HepG2 (cell line): ENCODE data around the gene MTA2. TPM values are rescaled to one million over a fixed set of nuclear protein-coding genes. Genes with fewer than 3 reads are reported as not detected.
A peak's percentile ranks its signal among the peaks of the same experiment; 100 is the strongest.

Experiments used
- BRCA1 ChIP-seq: sonication (generic); formaldehyde crosslinking; IDR thresholded peaks from 2 replicates; pipeline ENCODE4 v1.4.0; 2020; ENCODE audit warnings: missing genetic modification reagents
- CBX1 ChIP-seq: IDR thresholded peaks from one replicate; pipeline ENCODE4 v1.6.1; 2016; ENCODE audit warnings: antibody characterized with exemption, low read depth
- CREB1 ChIP-seq, 2 experiments: fragments of 450-650 bp in 1 of 2; IDR thresholded peaks; 2 replicates each; pipeline ENCODE4 v1.6.1; 2016 to 2017; ENCODE audit warnings: control low read depth in 1 of 2, mild to moderate bottlenecking in 1 of 2, missing compliant biosample characterization in 1 of 2, missing genetic modification characterization in 1 of 2
- MED8 ChIP-seq: sonication (generic); formaldehyde crosslinking; IDR thresholded peaks from 2 replicates; pipeline ENCODE4 v1.8.1; 2023; ENCODE audit warnings: mild to moderate bottlenecking, missing genetic modification reagents; ENCODE audit not compliant: insufficient replicate concordance
- NFIB ChIP-seq: sonication (generic); formaldehyde crosslinking; IDR thresholded peaks from 2 replicates; pipeline ENCODE4 v1.9.0; 2021; ENCODE audit warnings: missing genetic modification reagents, mild to moderate bottlenecking, borderline replicate concordance
- REPIN1 ChIP-seq: sonication (generic); formaldehyde crosslinking; IDR thresholded peaks from 2 replicates; pipeline ENCODE4 v1.8.0; 2022; ENCODE audit warnings: missing genetic modification reagents, low read depth, mild to moderate bottlenecking, borderline replicate concordance
- SSRP1 ChIP-seq: IDR thresholded peaks from 2 replicates; pipeline ENCODE4 v1.6.1; 2016; ENCODE audit warnings: control low read depth
- XRCC5 ChIP-seq: fragments of 200-400 bp; formaldehyde crosslinking; optimal IDR thresholded peaks from 2 replicates; pipeline ENCODE3; 2017; ENCODE audit warnings: mild to moderate bottlenecking, low read length
- ZKSCAN1 ChIP-seq: fragments of 150-350 bp; IDR thresholded peaks from 2 replicates; pipeline ENCODE4 v1.6.1; 2014; ENCODE audit warnings: low read length
- ZNF274 ChIP-seq: sonication (generic); formaldehyde crosslinking; IDR thresholded peaks from 2 replicates; pipeline ENCODE4 v1.5.1; 2020; ENCODE audit warnings: mild to moderate bottlenecking, missing genetic modification reagents
- ZNF572 ChIP-seq: sonication (generic); formaldehyde crosslinking; IDR thresholded peaks from 2 replicates; pipeline ENCODE4 v1.5.1; 2020; ENCODE audit warnings: mild to moderate bottlenecking, missing genetic modification reagents
- polyA plus RNA-seq, 8 experiments: library from polyadenylated mRNA; depleted of rRNA in 3 of 8; stranded (reverse) in 7 of 8; unstranded in 1 of 8; fragments of >200 nt; fragmentation: Illumina TruSeq in 4 of 8; extraction: Trizol in 4 of 8; gene quantifications; 2 replicates each; pipeline versions ENCODE4 v1.2.1 to v1.2.3, GENCODE V29; 2011 to 2016; ENCODE audit warnings: low read depth in 4 of 8, missing spikeins in 1 of 8, mixed read lengths in 1 of 8; ENCODE audit not compliant: insufficient read depth in 1 of 8
- total RNA-seq, 5 experiments: library from RNA; depleted of rRNA; stranded (reverse); fragments of >200 nt; fragmentation: Illumina TruSeq; extraction: Trizol; gene quantifications; 2 replicates each; pipeline ENCODE4 v1.2.3, GENCODE V29; 2016; ENCODE audit warnings: low read depth in 1 of 5
- TF ChIP-seq, protein P1 (sequence below): sonication (generic); formaldehyde crosslinking; IDR thresholded peaks from 2 replicates; pipeline ENCODE4 v1.4.0; 2020; ENCODE audit warnings: missing genetic modification reagents
- TF ChIP-seq, protein P2 (sequence below): sonication (generic); formaldehyde crosslinking; IDR thresholded peaks from 2 replicates; pipeline ENCODE4 v1.5.0; 2020; ENCODE audit warnings: missing genetic modification reagents
- TF ChIP-seq, protein P3 (sequence below): sonication (generic); formaldehyde crosslinking; IDR thresholded peaks from 2 replicates; pipeline ENCODE4 v1.8.1; 2023; ENCODE audit warnings: mild to moderate bottlenecking, missing genetic modification reagents, borderline replicate concordance
- TF ChIP-seq, protein P4 (sequence below): sonication (generic); formaldehyde crosslinking; IDR thresholded peaks from 2 replicates; pipeline ENCODE4 v1.5.0; 2020; ENCODE audit warnings: mild to moderate bottlenecking, missing genetic modification reagents, borderline replicate concordance
- TF ChIP-seq, protein P5 (sequence below): sonication (generic); formaldehyde crosslinking; IDR thresholded peaks from 2 replicates; pipeline ENCODE4 v1.4.0; 2020; ENCODE audit warnings: missing genetic modification reagents, borderline replicate concordance

Gene MTA2
- total and polyA plus RNA-seq, 2 of the 13 experiments (the other 11 are each of a cell fraction or from before 2014, with no cell fraction given) = 14.0 to 70.0 TPM

DNA sequence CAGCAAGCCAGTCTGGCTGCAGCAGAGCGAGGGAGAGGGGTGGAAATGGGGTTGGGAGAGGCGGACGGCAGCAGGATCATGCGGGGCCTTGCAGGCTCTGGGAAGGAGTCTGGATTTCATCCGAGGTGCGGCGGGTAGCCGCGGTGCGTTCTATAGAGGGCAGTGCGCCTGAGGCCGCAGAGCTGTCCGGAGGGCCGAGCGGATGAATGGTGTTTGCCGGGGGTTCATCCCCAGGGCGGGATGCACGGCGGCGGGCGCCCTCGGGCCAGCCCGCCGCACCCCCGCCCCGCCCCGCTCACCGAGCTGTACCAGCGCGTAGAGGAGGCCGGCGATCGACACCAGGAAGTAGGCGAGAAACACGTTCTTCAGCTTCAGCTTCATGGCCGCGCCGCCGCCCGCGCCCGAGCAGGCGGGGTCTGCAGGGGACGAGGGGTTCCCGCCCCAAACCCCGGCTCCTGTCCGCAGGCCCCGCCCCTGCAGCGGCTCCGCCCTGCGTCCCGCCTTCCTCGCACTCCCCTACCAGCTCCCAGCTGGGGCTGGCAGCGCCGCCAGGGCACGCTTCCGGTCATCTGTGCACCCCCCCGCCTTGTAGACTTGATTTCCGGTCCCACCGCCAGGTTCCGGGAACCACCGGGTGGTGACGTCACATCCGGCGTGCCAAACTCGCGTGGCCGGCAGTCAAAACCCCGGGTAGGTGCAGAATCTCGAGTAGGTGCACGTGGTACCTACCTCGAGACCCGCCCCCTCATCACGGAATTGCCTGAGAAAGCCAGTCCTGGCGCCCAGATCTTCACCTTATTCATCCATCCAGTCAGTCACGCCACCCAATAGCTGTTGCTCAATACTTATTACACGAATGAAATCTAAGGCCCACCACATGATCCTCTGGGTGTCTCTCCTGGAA is 20.2 kb upstream of the MTA2 start, which contains the start of gene B3GAT3 (continued):
- TF ChIP-seq, protein P1, sequence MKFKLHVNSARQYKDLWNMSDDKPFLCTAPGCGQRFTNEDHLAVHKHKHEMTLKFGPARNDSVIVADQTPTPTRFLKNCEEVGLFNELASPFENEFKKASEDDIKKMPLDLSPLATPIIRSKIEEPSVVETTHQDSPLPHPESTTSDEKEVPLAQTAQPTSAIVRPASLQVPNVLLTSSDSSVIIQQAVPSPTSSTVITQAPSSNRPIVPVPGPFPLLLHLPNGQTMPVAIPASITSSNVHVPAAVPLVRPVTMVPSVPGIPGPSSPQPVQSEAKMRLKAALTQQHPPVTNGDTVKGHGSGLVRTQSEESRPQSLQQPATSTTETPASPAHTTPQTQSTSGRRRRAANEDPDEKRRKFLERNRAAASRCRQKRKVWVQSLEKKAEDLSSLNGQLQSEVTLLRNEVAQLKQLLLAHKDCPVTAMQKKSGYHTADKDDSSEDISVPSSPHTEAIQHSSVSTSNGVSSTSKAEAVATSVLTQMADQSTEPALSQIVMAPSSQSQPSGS (CRISPR knock-in tag) = peak; percentile 98
- TF ChIP-seq REPIN1 (peak; percentile 98), ZNF572 (CRISPR knock-in tag) (no peak), CREB1 (IDR thresholded peaks at IDR 0.05) (peak; percentile 100), CREB1 (CRISPR knock-in tag; IDR thresholded peaks at IDR 0.05) (peak; percentile 97), XRCC5 (peak; percentile 54), BRCA1 (CRISPR knock-in tag) (no peak), CBX1 (no peak), ZNF274 (peak; percentile 88), SSRP1 (no peak), ZKSCAN1 (0 out of 2 replicates have a peak, but pooled peaks have one; percentile 23), NFIB (CRISPR knock-in tag) (no peak), MED8 (CRISPR knock-in tag) (peak; percentile 57)
- TF ChIP-seq, protein P2, sequence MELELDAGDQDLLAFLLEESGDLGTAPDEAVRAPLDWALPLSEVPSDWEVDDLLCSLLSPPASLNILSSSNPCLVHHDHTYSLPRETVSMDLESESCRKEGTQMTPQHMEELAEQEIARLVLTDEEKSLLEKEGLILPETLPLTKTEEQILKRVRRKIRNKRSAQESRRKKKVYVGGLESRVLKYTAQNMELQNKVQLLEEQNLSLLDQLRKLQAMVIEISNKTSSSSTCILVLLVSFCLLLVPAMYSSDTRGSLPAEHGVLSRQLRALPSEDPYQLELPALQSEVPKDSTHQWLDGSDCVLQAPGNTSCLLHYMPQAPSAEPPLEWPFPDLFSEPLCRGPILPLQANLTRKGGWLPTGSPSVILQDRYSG (CRISPR knock-in tag) = 0 out of 2 replicates have a peak, but pooled peaks have one; percentile 40
- TF ChIP-seq, protein P3, sequence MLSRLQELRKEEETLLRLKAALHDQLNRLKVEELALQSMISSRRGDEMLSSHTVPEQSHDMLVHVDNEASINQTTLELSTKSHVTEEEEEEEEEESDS = no peak
- TF ChIP-seq, protein P4, sequence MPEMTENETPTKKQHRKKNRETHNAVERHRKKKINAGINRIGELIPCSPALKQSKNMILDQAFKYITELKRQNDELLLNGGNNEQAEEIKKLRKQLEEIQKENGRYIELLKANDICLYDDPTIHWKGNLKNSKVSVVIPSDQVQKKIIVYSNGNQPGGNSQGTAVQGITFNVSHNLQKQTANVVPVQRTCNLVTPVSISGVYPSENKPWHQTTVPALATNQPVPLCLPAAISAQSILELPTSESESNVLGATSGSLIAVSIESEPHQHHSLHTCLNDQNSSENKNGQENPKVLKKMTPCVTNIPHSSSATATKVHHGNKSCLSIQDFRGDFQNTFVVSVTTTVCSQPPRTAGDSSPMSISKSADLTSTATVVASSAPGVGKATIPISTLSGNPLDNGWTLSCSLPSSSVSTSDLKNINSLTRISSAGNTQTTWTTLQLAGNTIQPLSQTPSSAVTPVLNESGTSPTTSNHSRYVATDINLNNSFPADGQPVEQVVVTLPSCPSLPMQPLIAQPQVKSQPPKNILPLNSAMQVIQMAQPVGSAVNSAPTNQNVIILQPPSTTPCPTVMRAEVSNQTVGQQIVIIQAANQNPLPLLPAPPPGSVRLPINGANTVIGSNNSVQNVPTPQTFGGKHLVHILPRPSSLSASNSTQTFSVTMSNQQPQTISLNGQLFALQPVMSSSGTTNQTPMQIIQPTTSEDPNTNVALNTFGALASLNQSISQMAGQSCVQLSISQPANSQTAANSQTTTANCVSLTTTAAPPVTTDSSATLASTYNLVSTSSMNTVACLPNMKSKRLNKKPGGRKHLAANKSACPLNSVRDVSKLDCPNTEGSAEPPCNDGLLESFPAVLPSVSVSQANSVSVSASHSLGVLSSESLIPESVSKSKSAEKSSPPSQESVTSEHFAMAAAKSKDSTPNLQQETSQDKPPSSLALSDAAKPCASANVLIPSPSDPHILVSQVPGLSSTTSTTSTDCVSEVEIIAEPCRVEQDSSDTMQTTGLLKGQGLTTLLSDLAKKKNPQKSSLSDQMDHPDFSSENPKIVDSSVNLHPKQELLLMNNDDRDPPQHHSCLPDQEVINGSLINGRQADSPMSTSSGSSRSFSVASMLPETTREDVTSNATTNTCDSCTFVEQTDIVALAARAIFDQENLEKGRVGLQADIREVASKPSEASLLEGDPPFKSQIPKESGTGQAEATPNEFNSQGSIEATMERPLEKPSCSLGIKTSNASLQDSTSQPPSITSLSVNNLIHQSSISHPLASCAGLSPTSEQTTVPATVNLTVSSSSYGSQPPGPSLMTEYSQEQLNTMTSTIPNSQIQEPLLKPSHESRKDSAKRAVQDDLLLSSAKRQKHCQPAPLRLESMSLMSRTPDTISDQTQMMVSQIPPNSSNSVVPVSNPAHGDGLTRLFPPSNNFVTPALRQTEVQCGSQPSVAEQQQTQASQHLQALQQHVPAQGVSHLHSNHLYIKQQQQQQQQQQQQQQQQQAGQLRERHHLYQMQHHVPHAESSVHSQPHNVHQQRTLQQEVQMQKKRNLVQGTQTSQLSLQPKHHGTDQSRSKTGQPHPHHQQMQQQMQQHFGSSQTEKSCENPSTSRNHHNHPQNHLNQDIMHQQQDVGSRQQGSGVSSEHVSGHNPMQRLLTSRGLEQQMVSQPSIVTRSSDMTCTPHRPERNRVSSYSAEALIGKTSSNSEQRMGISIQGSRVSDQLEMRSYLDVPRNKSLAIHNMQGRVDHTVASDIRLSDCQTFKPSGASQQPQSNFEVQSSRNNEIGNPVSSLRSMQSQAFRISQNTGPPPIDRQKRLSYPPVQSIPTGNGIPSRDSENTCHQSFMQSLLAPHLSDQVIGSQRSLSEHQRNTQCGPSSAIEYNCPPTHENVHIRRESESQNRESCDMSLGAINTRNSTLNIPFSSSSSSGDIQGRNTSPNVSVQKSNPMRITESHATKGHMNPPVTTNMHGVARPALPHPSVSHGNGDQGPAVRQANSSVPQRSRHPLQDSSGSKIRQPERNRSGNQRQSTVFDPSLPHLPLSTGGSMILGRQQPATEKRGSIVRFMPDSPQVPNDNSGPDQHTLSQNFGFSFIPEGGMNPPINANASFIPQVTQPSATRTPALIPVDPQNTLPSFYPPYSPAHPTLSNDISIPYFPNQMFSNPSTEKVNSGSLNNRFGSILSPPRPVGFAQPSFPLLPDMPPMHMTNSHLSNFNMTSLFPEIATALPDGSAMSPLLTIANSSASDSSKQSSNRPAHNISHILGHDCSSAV (CRISPR knock-in tag) = no peak
- TF ChIP-seq, protein P5, sequence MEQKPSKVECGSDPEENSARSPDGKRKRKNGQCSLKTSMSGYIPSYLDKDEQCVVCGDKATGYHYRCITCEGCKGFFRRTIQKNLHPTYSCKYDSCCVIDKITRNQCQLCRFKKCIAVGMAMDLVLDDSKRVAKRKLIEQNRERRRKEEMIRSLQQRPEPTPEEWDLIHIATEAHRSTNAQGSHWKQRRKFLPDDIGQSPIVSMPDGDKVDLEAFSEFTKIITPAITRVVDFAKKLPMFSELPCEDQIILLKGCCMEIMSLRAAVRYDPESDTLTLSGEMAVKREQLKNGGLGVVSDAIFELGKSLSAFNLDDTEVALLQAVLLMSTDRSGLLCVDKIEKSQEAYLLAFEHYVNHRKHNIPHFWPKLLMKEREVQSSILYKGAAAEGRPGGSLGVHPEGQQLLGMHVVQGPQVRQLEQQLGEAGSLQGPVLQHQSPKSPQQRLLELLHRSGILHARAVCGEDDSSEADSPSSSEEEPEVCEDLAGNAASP (CRISPR knock-in tag) = peak; percentile 75
